Measurements from ENCODE around the gene ARSI.

Gene ARSI

GRCh38 chr5:150321784-150322183 is 19.1 kb upstream of the ARSI start:
- no peak for TF ChIP-seq CTCF (IDR thresholded peaks at IDR 0.05; ENCODE audit: insufficient read depth, low read depth, low read length, missing control alignments)
- DNase-seq (ENCODE audit: low read depth): peak; percentile 87
- H3K4me3 ChIP-seq (ENCODE audit: low read length): no peak overlapping the region

GRCh38 chr5:150321211-150321610 is 18.5 kb upstream of the ARSI start:
- no peak overlapping the region for H3K4me3 ChIP-seq (ENCODE audit: low read length)
- TF ChIP-seq CTCF (IDR thresholded peaks at IDR 0.05; ENCODE audit: insufficient read depth, low read depth, low read length, missing control alignments): no peak
- DNase-seq (ENCODE audit: low read depth): no peak

GRCh38 chr5:150320044-150320613 is 17.4 kb upstream of the ARSI start:
- no peak for TF ChIP-seq CTCF (IDR thresholded peaks at IDR 0.05; ENCODE audit: insufficient read depth, low read depth, low read length, missing control alignments)
- H3K4me3 ChIP-seq (ENCODE audit: low read length): no peak overlapping the region
- peak; percentile 94 for DNase-seq (ENCODE audit: low read depth)

GRCh38 chr5:150319484-150319790 is 16.7 kb upstream of the ARSI start:
- TF ChIP-seq CTCF (IDR thresholded peaks at IDR 0.05; ENCODE audit: insufficient read depth, low read depth, low read length, missing control alignments): no peak
- no peak for DNase-seq (ENCODE audit: low read depth)
- H3K4me3 ChIP-seq (ENCODE audit: low read length): no peak overlapping the region

GRCh38 chr5:150318613-150319483 is 16.1 kb upstream of the ARSI start:
- no peak for TF ChIP-seq CTCF (IDR thresholded peaks at IDR 0.05; ENCODE audit: insufficient read depth, low read depth, low read length, missing control alignments)
- no peak overlapping the region for H3K4me3 ChIP-seq (ENCODE audit: low read length)
- DNase-seq (ENCODE audit: low read depth): peak; percentile 97

GRCh38 chr5:150317048-150318003 is 14.6 kb upstream of the ARSI start:
- no peak overlapping the region for H3K4me3 ChIP-seq (ENCODE audit: low read length)
- DNase-seq (ENCODE audit: low read depth): peak; percentile 94
- no peak for TF ChIP-seq CTCF (IDR thresholded peaks at IDR 0.05; ENCODE audit: insufficient read depth, low read depth, low read length, missing control alignments)
